SK-N-SH treated with all-trans-retinoic acid at 6 μM for 48 hours (cell line): ENCODE measurements around the gene B3GALT5.

Experiments used
- ATAC-seq: fragments of 200-7000 bp; cut with Tn5 transposase; 3 replicates; pipeline ENCODE4 v1.9.1; 2020; ENCODE audit warnings: mild to moderate bottlenecking, moderate library complexity
- ARNTL ChIP-seq: fragments of 450-650 bp; formaldehyde crosslinking; IDR thresholded peaks from 2 replicates; pipeline ENCODE4 v1.5.0; 2020; ENCODE audit warnings: low read depth, mild to moderate bottlenecking, moderate library complexity, borderline replicate concordance
- BACH2 ChIP-seq: fragments of 250-450 bp; sonication (Bioruptor Pico); IDR thresholded peaks from 2 replicates; pipeline ENCODE4 v1.9.0; 2021; ENCODE audit warnings: mild to moderate bottlenecking, borderline replicate concordance
- CSDC2 ChIP-seq: fragments of 250-450 bp; sonication (Bioruptor Pico); IDR thresholded peaks from 2 replicates; pipeline ENCODE4 v1.5.0; 2020; ENCODE audit warnings: mild to moderate bottlenecking, moderate library complexity
- ESRRG ChIP-seq: fragments of 250-450 bp; sonication (Bioruptor Pico); IDR thresholded peaks from 2 replicates; pipeline ENCODE4 v1.6.1; 2021; ENCODE audit warnings: mild to moderate bottlenecking
- GLIS3 ChIP-seq: fragments of 250-450 bp; sonication (Bioruptor Pico); IDR thresholded peaks from 2 replicates; pipeline ENCODE4 v1.5.0; 2020; ENCODE audit warnings: mild to moderate bottlenecking, moderate library complexity
- ISL1 ChIP-seq: fragments of 250-450 bp; sonication (Bioruptor Pico); IDR thresholded peaks from 2 replicates; pipeline ENCODE4 v2.1.2; 2022; ENCODE audit warnings: mild to moderate bottlenecking, moderate library complexity
- OSR1 ChIP-seq: fragments of 250-450 bp; sonication (Bioruptor Pico); IDR thresholded peaks from 2 replicates; pipeline ENCODE4 v1.8.0; 2022; ENCODE audit warnings: moderate library complexity, mild to moderate bottlenecking, inconsistent platforms
- PPARA ChIP-seq: fragments of 250-450 bp; sonication (Bioruptor Pico); IDR thresholded peaks from 2 replicates; pipeline ENCODE4 v1.5.0; 2020; ENCODE audit warnings: mild to moderate bottlenecking, borderline replicate concordance
- RARB ChIP-seq: fragments of 250-450 bp; sonication (Bioruptor Pico); IDR thresholded peaks from 2 replicates; pipeline ENCODE4 v1.8.0; 2021; ENCODE audit warnings: mild to moderate bottlenecking, moderate library complexity
- SNAI2 ChIP-seq: fragments of 250-450 bp; sonication (Bioruptor Pico); IDR thresholded peaks from 2 replicates; pipeline ENCODE4 v1.5.0; 2020; ENCODE audit warnings: mild to moderate bottlenecking, moderate library complexity
- TCF4 ChIP-seq: fragments of 250-450 bp; sonication (Bioruptor Pico); IDR thresholded peaks from 2 replicates; pipeline ENCODE4 v1.8.0; 2021; ENCODE audit warnings: mild to moderate bottlenecking, moderate library complexity, borderline replicate concordance
- TOX ChIP-seq: fragments of 250-450 bp; sonication (Bioruptor Pico); IDR thresholded peaks from 2 replicates; pipeline ENCODE4 v1.8.0; 2021; ENCODE audit warnings: mild to moderate bottlenecking, moderate library complexity, borderline replicate concordance
- ZC3H10 ChIP-seq: fragments of 250-450 bp; sonication (Bioruptor Pico); IDR thresholded peaks from 2 replicates; pipeline ENCODE4 v1.5.1; 2021; ENCODE audit warnings: mild to moderate bottlenecking, moderate library complexity
- ZFP3 ChIP-seq: fragments of 250-450 bp; sonication (Bioruptor Pico); IDR thresholded peaks from 2 replicates; pipeline ENCODE4 v1.5.0; 2020; ENCODE audit warnings: mild to moderate bottlenecking, moderate library complexity
- ZFP30 ChIP-seq: fragments of 450-650 bp; formaldehyde crosslinking; IDR thresholded peaks from 2 replicates; pipeline ENCODE4 v1.5.0; 2022; ENCODE audit warnings: mild to moderate bottlenecking, moderate library complexity
- ZNF565 ChIP-seq: fragments of 450-650 bp; formaldehyde crosslinking; conservative IDR thresholded peaks from 2 replicates; pipeline ENCODE4 v1.5.0; 2020; ENCODE audit warnings: low read depth, mild to moderate bottlenecking, moderate library complexity
- ZNF70 ChIP-seq: fragments of 450-650 bp; formaldehyde crosslinking; IDR thresholded peaks from 2 replicates; pipeline ENCODE4 v1.5.0; 2020; ENCODE audit warnings: mild to moderate bottlenecking, moderate library complexity
- ZNF8 ChIP-seq: fragments of 450-650 bp; formaldehyde crosslinking; IDR thresholded peaks from 2 replicates; pipeline ENCODE4 v1.5.0; 2020; ENCODE audit warnings: mild to moderate bottlenecking, moderate library complexity
- TF ChIP-seq, protein P1 (sequence below): fragments of 250-450 bp; sonication (Bioruptor Pico); IDR thresholded peaks from 2 replicates; pipeline ENCODE4 v1.5.1; 2021; ENCODE audit warnings: mild to moderate bottlenecking, moderate library complexity
- TF ChIP-seq, protein P2 (sequence below): fragments of 250-450 bp; sonication (Bioruptor Pico); IDR thresholded peaks from 2 replicates; pipeline ENCODE4 v1.8.0; 2021; ENCODE audit warnings: low read depth, mild to moderate bottlenecking, moderate library complexity, borderline replicate concordance
- TF ChIP-seq, protein P3 (sequence below): fragments of 250-450 bp; sonication (Bioruptor Pico); IDR thresholded peaks from 2 replicates; pipeline ENCODE4 v1.5.0; 2020; ENCODE audit warnings: mild to moderate bottlenecking, moderate library complexity
- TF ChIP-seq, protein P4 (sequence below): fragments of 250-450 bp; sonication (Bioruptor Pico); IDR thresholded peaks from 2 replicates; pipeline ENCODE4 v1.8.0; 2020; ENCODE audit warnings: mild to moderate bottlenecking, moderate library complexity, borderline replicate concordance
- TF ChIP-seq, protein P5 (sequence below): fragments of 250-450 bp; sonication (Bioruptor Pico); IDR thresholded peaks from 2 replicates; pipeline ENCODE4 v1.5.1; 2020; ENCODE audit warnings: low read depth, mild to moderate bottlenecking, moderate library complexity

B3GALT5 gene

DNA sequence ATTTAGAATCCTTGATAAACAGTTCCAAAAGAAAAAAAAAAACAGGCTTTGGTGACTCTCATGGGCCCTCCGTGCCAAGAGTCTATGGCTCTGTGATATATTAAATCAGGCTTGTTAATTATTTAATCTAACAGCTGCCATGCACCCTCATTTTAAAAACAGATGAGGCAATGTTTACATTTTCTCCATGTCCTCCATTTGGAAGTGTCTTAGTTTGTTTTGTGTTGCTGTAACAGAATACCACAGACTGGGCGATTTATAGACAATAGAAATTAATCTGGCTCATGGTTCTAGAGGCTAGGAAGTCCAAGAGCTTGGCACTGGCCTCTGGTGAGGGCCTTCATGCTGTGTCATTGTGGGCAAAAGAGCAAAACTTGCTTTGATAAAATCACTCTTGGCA is 58.0 kb downstream of the B3GALT5 start:
- no peak for TF ChIP-seq BACH2 (CRISPR knock-in tag)
- no peak for TF ChIP-seq CSDC2 (CRISPR knock-in tag)
- TF ChIP-seq, protein P1, sequence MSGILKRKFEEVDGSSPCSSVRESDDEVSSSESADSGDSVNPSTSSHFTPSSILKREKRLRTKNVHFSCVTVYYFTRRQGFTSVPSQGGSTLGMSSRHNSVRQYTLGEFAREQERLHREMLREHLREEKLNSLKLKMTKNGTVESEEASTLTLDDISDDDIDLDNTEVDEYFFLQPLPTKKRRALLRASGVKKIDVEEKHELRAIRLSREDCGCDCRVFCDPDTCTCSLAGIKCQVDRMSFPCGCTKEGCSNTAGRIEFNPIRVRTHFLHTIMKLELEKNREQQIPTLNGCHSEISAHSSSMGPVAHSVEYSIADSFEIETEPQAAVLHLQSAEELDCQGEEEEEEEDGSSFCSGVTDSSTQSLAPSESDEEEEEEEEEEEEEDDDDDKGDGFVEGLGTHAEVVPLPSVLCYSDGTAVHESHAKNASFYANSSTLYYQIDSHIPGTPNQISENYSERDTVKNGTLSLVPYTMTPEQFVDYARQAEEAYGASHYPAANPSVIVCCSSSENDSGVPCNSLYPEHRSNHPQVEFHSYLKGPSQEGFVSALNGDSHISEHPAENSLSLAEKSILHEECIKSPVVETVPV (CRISPR knock-in tag) = no peak
- no peak for TF ChIP-seq ZNF565 (CRISPR knock-in tag)
- TF ChIP-seq RARB (CRISPR knock-in tag) = no peak
- no peak for TF ChIP-seq OSR1 (CRISPR knock-in tag)
- no peak for TF ChIP-seq ISL1 (CRISPR knock-in tag)
- TF ChIP-seq ESRRG = no peak
- TF ChIP-seq, protein P2, sequence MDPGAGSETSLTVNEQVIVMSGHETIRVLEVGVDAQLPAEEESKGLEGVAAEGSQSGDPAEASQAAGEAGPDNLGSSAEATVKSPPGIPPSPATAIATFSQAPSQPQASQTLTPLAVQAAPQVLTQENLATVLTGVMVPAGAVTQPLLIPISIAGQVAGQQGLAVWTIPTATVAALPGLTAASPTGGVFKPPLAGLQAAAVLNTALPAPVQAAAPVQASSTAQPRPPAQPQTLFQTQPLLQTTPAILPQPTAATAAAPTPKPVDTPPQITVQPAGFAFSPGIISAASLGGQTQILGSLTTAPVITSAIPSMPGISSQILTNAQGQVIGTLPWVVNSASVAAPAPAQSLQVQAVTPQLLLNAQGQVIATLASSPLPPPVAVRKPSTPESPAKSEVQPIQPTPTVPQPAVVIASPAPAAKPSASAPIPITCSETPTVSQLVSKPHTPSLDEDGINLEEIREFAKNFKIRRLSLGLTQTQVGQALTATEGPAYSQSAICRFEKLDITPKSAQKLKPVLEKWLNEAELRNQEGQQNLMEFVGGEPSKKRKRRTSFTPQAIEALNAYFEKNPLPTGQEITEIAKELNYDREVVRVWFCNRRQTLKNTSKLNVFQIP (CRISPR knock-in tag) = no peak
- TF ChIP-seq ZNF8 (CRISPR knock-in tag) = no peak
- TF ChIP-seq TOX (CRISPR knock-in tag) = no peak
- no peak for TF ChIP-seq SNAI2
- TF ChIP-seq ZC3H10 (CRISPR knock-in tag) = no peak
- no peak for ATAC-seq

DNA sequence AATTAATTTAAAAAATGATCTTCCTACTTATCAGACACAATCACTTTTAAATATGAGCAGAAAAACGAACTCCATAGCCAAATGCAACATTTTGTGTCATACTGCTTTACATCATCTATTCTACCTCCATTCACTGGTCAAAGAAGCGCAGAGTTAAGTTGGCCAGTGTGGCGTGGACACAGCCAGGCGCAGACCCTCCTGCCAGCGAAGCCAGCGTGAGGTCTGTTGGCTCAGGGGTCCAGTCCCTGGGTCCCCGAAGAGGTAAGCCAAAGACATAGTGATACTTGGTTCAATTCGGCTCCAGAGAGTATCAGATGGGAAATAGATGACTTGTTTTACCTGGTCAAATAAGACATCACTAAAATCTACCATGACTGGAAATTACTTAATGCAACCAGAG is 59.2 kb downstream of the B3GALT5 start:
- no peak for ATAC-seq
- TF ChIP-seq, protein P2 (CRISPR knock-in tag) = no peak
- TF ChIP-seq ISL1 (CRISPR knock-in tag) (no peak), ARNTL (CRISPR knock-in tag) (no peak), TOX (CRISPR knock-in tag) (no peak), BACH2 (CRISPR knock-in tag) (no peak), ZFP3 (CRISPR knock-in tag) (no peak), ZNF70 (CRISPR knock-in tag) (no peak), CSDC2 (CRISPR knock-in tag) (no peak), ESRRG (no peak), SNAI2 (no peak), ZNF565 (CRISPR knock-in tag) (no peak)
- TF ChIP-seq, protein P3, sequence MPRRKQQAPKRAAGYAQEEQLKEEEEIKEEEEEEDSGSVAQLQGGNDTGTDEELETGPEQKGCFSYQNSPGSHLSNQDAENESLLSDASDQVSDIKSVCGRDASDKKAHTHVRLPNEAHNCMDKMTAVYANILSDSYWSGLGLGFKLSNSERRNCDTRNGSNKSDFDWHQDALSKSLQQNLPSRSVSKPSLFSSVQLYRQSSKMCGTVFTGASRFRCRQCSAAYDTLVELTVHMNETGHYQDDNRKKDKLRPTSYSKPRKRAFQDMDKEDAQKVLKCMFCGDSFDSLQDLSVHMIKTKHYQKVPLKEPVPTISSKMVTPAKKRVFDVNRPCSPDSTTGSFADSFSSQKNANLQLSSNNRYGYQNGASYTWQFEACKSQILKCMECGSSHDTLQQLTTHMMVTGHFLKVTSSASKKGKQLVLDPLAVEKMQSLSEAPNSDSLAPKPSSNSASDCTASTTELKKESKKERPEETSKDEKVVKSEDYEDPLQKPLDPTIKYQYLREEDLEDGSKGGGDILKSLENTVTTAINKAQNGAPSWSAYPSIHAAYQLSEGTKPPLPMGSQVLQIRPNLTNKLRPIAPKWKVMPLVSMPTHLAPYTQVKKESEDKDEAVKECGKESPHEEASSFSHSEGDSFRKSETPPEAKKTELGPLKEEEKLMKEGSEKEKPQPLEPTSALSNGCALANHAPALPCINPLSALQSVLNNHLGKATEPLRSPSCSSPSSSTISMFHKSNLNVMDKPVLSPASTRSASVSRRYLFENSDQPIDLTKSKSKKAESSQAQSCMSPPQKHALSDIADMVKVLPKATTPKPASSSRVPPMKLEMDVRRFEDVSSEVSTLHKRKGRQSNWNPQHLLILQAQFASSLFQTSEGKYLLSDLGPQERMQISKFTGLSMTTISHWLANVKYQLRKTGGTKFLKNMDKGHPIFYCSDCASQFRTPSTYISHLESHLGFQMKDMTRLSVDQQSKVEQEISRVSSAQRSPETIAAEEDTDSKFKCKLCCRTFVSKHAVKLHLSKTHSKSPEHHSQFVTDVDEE (CRISPR knock-in tag) = no peak
- TF ChIP-seq, all 23 proteins: peak for 0

DNA sequence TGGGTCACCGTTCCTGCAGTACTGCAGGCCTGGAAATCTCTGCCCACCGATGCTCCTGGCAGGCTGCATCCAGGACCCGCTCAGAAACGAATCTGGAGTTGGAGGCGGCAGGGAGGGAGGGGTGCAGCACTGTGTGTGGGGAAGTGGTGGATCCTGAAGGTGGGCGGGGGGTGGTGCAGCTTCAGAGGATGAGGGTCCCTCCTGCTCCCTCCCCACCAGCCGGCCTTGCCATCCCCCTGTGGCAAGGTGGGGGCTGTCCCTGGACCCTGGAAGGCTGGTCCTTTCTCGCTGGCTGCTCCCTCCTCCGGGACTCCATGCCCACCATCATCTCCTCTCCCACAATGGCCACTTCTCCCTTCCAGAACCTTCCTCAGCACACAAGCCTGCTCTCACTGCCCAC is 60.4 kb downstream of the B3GALT5 start:
- no peak for ATAC-seq
- TF ChIP-seq TCF4 (CRISPR knock-in tag) (no peak), ZNF565 (CRISPR knock-in tag) (no peak), PPARA (CRISPR knock-in tag) (no peak), ZFP30 (CRISPR knock-in tag) (no peak), OSR1 (CRISPR knock-in tag) (no peak), GLIS3 (CRISPR knock-in tag) (no peak), CSDC2 (CRISPR knock-in tag) (no peak), TOX (CRISPR knock-in tag) (no peak), ARNTL (CRISPR knock-in tag) (no peak), ZNF8 (CRISPR knock-in tag) (no peak), ESRRG (no peak)
- TF ChIP-seq, protein P3 (CRISPR knock-in tag) = no peak
- TF ChIP-seq, protein P4, sequence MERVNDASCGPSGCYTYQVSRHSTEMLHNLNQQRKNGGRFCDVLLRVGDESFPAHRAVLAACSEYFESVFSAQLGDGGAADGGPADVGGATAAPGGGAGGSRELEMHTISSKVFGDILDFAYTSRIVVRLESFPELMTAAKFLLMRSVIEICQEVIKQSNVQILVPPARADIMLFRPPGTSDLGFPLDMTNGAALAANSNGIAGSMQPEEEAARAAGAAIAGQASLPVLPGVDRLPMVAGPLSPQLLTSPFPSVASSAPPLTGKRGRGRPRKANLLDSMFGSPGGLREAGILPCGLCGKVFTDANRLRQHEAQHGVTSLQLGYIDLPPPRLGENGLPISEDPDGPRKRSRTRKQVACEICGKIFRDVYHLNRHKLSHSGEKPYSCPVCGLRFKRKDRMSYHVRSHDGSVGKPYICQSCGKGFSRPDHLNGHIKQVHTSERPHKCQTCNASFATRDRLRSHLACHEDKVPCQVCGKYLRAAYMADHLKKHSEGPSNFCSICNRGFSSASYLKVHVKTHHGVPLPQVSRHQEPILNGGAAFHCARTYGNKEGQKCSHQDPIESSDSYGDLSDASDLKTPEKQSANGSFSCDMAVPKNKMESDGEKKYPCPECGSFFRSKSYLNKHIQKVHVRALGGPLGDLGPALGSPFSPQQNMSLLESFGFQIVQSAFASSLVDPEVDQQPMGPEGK = no peak
- TF ChIP-seq, protein P5, sequence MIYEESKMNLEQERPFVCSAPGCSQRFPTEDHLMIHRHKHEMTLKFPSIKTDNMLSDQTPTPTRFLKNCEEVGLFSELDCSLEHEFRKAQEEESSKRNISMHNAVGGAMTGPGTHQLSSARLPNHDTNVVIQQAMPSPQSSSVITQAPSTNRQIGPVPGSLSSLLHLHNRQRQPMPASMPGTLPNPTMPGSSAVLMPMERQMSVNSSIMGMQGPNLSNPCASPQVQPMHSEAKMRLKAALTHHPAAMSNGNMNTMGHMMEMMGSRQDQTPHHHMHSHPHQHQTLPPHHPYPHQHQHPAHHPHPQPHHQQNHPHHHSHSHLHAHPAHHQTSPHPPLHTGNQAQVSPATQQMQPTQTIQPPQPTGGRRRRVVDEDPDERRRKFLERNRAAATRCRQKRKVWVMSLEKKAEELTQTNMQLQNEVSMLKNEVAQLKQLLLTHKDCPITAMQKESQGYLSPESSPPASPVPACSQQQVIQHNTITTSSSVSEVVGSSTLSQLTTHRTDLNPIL (CRISPR knock-in tag) = no peak
